ENCODE data around the gene NFKB2. TPM values are rescaled to one million over a fixed set of nuclear protein-coding genes. Genes with fewer than 3 reads are reported as not detected.
A peak's percentile ranks its signal among the peaks of the same experiment; 100 is the strongest.

Gene NFKB2
- total RNA-seq, 2 donors from 2014 or later: 29.3 to 44.5 TPM

DNA sequence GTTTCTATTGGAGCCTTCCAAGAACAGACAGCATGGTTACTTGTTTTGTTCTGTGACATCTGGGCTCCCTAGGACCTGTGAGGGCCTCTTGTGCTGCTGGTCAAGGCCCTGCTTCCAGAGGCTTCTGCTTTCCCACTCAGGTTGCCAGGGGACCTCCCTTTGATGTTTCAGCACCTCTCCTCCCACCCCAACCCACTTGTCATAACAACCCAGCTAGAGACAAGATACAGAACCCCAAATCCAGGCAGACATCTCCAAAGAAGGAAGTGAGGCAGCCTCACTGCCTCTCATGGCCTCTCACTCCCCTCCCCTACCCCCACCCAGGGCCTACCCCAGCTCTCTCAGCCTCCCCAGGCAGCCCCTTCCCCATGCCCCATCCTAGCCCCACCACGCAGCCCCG lies 11.3 kb downstream of the NFKB2 start:
- Histone ChIP-seq H3K9me3 (no peaks in the 10 kb centered on the region), H3K9ac (ENCODE audit: low read depth in 2 of 2, low read length in 2 of 2) (no peak overlapping the region), H3K27ac (no peak overlapping the region), H3K27me3 (peaks cover 23% of the 10 kb centered on the region), H3K4me1 (no peaks in the 10 kb centered on the region), H3K36me3 (no peaks in the 10 kb centered on the region), H3K4me3 (no peak overlapping the region)
- no peak for DNase-seq
- intact Hi-C loops (cut with DNase I): no loop called here
- no peak for TF ChIP-seq CTCF (IDR thresholded peaks at IDR 0.05)

GRCh38 chr10:102407425-102408130 lies 12.1 kb downstream of the NFKB2 start:
- no peak for DNase-seq
- H3K9me3 ChIP-seq: no peaks in the 10 kb centered on the region
- intact Hi-C loops (cut with DNase I): no loop called here
- no peaks in the 10 kb centered on the region for H3K4me1 ChIP-seq
- H3K27ac ChIP-seq: peak overlapping the region; percentile 6
- H3K27me3 ChIP-seq: peaks cover 23% of the 10 kb centered on the region
- H3K36me3 ChIP-seq: no peaks in the 10 kb centered on the region
- no peak overlapping the region for H3K9ac ChIP-seq (ENCODE audit: low read depth in 2 of 2, low read length in 2 of 2)
- no peak for TF ChIP-seq CTCF (IDR thresholded peaks at IDR 0.05)
- H3K4me3 ChIP-seq: no peak overlapping the region

GRCh38 chr10:102408131-102408727 lies 12.7 kb downstream of the NFKB2 start:
- H3K27ac ChIP-seq: peak overlapping the region; percentile 6
- DNase-seq: no peak
- intact Hi-C loops (cut with DNase I): no loop called here
- H3K36me3 ChIP-seq: no peaks in the 10 kb centered on the region
- H3K4me3 ChIP-seq: peak overlapping the region; percentile 21
- H3K27me3 ChIP-seq: peaks cover 23% of the 10 kb centered on the region
- H3K9me3 ChIP-seq: no peaks in the 10 kb centered on the region
- no peaks in the 10 kb centered on the region for H3K4me1 ChIP-seq
- H3K9ac ChIP-seq (ENCODE audit: low read depth in 2 of 2, low read length in 2 of 2): no peak overlapping the region
- TF ChIP-seq CTCF (IDR thresholded peaks at IDR 0.05): no peak

DNA sequence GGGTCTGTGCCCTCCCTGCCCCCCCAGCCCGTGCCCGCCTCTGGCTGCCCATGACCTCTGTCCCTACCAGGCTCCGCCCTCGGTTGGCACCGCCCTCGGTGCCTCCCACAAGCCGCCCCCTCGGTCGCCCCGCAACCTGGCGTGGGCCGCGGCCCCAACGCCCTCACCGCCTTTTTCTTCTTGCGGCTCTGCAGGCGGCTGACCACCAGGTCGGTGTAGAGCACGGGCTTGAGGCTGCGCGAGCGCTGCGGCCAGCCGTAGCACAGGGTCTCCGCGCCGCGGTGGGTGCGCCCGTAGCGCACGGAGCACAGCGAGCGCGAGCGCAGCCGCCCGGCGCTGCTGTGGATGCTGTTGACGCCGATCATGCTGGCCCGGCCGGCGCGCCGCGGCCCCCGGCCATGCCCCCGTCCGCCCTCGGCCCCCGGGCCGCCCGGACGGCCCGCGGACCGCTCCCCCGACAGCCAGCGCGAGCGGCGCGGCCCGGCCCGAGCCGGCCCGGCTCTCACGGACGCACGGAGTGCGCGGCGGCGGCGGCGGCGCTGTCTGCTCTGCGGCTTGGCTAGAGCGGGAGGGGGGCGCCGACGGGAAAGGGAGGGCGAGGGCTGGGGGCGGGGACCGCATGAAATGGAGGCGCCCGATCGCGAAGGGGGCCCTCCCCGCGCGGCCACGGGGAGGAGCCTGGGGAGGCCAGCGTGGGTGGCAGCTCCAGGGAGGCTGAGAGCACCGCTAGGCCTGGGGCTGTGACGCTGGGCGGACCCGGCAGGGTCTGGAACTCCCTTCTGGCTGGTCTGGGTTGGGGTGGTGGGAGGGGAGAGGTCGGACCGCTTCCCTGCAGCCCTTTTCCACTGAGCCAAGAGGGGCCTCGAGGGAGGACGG lies 13.5 kb downstream of the NFKB2 start:
- TF ChIP-seq CTCF (IDR thresholded peaks at IDR 0.05): no peak
- H3K4me1 ChIP-seq: no peaks in the 10 kb centered on the region
- H3K36me3 ChIP-seq: no peaks in the 10 kb centered on the region
- peaks cover 23% of the 10 kb centered on the region for H3K27me3 ChIP-seq
- peak overlapping the region; percentile 21 for H3K4me3 ChIP-seq
- peak overlapping the region; percentile 2 for H3K27ac ChIP-seq
- intact Hi-C loops (cut with DNase I): no loop called here
- DNase-seq: no peak
- H3K9me3 ChIP-seq: no peaks in the 10 kb centered on the region
- peak overlapping the region in 1 of 2 donors; percentile 14 for H3K9ac ChIP-seq (ENCODE audit: low read depth in 2 of 2, low read length in 2 of 2)

- Histone ChIP-seq H3K27ac (peak overlapping the region; percentile 2), H3K36me3 (no peaks in the 10 kb centered on the region), H3K27me3 (peaks cover 23% of the 10 kb centered on the region), H3K9me3 (no peaks in the 10 kb centered on the region), H3K4me1 (no peaks in the 10 kb centered on the region), H3K4me3 (peak overlapping the region; percentile 15), H3K9ac (ENCODE audit: low read depth in 2 of 2, low read length in 2 of 2) (peak overlapping the region in 1 of 2 donors; percentile 35)
- TF ChIP-seq CTCF (IDR thresholded peaks at IDR 0.05): no peak
- intact Hi-C loops (cut with DNase I): no loop called here
- DNase-seq: no peak
Measured at GRCh38 chr10:102409604-102410428, 14.3 kb downstream of the NFKB2 start.
